GM21515 (cell line): ENCODE results near the gene OVOL2.

Experiments used
- ATAC-seq: cut with Tn5 transposase; IDR thresholded peaks from one replicate; pipeline ENCODE4 v1.9.1; 2021; ENCODE audit not compliant: unreplicated experiment

Gene OVOL2

GRCh38 chr20:18018100-18018499, 39.6 kb downstream of the OVOL2 start:
- ATAC-seq, result no peak

DNA sequence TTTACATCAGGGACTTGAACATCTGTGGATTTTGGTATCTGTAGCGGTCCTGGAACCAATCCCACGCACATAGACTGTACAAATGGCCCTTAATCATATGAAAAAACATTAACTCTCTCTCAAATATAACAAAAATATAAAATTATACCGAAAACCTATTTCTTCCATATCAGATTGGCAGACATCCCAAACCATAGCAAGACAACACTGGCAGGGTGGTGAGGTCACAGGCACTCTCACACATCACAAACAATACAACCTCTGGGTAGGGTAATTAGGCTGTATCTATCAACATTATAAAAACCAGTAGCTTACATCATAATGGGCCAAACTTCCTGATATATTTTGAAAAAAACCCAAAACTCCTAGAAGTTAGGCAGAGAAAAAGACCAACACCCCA, 40.9 kb downstream of the OVOL2 start:
- no peak for ATAC-seq

- ATAC-seq, result no peak
Measured at GRCh38 chr20:18014411-18014810, 43.3 kb downstream of the OVOL2 start.

GRCh38 chr20:18012901-18013300, 44.8 kb downstream of the OVOL2 start:
- ATAC-seq, result no peak

DNA sequence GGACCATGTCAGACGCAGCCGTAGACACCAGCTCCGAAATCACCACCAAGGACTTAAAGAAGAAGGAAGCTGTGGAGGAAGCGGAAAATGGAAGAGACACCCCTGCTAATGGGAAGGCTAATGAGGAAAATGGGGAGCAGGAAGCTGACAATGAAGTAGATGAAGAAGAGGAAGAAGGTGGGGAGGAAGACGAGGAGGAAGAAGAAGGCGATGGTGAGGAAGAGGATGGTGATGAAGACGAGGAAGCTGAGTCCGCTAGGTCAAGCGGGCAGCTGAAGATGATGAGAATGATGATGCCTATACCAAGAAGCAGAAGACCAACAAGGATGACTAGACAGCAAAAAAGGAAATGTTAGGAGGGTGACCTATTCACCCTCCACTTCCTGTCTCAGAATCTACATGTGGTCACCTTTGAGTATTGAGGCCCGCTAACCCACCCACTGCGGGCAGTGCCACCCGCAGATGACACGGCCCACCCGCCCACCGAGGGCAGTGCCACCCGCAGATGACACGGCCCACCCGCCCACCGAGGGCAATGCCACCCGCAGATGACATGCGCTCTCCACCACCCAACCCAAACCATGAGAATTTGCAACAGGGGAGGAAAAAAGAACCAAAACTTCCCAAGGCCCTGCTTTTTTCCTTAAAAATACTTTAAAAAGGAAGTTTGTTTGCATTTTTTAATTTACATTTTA, 45.6 kb downstream of the OVOL2 start:
- ATAC-seq, result no peak

GRCh38 chr20:18011482-18011881, 46.2 kb downstream of the OVOL2 start:
- ATAC-seq, result no peak

DNA sequence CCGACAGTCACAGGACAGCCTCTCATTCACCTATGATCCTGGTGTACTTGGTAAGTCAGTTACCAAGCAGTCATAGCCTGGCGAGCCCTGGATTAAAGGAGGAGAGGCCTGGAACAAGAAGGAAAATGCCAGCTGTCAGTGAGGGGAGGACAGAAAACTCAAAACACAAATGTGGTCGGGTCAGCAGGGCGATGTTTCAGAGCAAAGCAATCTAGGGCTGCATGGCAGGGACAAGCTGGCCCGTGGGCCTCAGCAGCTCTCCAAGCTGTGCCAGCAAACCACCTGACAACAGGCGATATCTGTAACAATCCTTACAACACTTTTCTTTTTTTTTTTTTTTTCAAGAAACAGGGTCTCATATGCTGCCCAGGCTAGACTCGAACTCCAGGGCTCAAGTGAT, 48.6 kb downstream of the OVOL2 start:
- ATAC-seq, result no peak

DNA sequence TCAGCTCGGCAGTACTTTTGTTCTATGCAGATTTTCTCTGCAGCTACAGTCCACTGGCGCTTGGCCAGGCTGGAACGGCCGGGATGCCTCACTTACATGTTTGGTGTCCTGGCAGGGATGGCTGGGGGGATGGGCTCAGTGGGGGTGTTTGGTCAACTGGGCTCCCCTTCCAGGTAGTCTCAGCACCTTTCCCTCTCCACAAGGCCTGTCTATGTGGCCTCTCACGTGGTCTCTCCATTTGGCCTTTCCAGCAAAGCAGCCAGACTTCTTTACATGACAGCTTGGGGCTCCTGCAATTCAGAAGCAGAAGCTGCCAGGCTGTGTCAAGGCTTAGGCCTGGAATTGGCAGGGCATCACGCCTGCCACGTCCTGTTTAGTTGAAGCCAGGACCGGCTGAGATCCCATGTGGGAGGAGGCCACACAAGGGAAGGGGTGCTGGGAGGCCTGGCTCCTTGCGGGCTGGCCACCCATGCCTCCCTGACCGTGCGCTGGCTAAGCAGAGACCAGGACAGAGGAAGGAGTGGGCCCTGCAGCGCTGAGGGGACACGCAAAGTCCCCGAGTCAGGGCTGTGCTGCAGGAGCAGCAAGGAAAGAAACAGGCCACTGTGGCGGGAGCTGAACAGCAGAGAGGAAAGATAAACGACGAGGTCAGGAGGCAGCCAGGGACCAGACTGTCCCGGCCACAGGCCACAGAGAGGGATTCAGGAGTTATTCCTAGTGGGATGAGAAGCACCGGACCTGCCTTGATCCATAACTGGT, 50.0 kb downstream of the OVOL2 start:
- ATAC-seq, result no peak

- no peak for ATAC-seq
Measured at GRCh38 chr20:18006684-18007083, 51.0 kb downstream of the OVOL2 start.

DNA sequence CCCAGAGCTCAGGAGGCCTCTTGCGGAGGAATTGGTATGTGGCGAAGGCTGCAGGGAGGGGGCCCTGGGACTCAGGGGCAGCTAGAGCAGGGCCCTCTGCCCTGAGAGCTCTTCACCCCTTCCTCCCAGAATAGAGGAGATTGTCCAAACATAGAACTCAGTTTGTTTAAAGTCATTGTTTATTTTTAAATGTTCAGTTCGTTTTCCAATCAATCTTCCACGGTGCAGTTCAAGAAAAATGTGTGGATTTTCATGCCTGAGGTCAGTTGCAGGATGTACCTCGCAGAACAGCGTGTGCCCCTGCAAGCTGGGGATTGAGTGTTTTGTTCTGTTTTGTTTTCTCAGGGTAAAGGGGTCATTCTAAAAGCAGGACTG, 51.7 kb downstream of the OVOL2 start:
- no peak for ATAC-seq

DNA sequence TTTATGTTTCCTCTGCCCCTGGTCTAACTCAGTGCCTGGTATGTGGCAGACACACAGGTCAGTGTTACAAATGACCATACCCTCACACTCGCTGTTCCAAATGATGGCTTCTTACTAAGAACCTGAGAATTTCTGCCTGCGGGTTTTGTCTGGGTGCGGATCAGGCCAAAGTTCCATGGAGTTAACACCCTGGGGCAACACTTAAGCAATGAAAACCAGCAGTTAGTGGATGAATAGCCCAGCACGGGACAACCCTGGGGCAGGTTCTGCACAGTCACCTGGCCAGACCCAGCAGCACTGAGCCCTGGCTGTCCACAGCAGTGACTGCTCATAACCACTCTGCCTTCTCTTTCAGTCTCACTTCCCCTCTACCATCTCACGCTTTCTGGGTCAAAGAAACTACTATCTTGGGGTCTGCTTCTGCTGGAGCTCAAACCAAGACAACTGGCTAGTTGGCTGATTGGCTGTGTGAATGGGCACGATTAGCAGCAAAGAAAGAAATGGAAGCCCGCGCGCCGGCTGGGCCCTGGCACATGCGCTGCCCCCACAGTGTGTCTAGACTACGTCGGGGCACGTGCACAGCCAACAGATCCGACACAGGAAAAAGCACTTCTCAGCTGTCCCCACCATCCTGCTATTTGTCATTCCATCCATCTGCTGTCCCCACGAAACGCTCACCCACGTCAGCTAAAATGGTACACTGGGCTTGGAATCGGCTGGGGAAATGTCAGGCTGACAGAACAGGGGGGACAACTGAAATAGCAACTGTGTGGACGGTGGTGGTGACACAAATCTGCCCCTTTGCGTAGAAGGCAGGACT, 52.3 kb downstream of the OVOL2 start:
- peak; percentile 89 for ATAC-seq

GRCh38 chr20:18004384-18005031, 53.2 kb downstream of the OVOL2 start:
- no peak for ATAC-seq

DNA sequence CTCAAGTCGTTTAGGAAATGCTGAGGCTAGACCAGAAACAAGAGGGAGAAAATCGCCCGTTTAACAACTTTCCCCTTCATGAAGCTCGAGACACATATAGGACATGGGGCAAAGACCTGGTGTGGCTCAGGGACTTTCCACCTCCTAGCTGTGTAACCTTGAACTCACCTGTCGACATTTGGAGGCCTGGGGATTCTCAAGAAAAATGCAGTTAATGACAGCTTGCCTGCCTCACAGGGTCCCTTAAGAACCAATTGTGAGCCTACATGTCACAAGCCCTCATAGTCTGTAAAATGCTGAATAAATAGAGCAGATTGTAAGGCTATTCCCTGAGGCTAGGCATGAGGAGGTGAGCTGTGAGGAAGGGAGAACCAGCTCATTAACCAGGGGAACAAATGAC, 53.8 kb downstream of the OVOL2 start:
- peak; percentile 41 for ATAC-seq

DNA sequence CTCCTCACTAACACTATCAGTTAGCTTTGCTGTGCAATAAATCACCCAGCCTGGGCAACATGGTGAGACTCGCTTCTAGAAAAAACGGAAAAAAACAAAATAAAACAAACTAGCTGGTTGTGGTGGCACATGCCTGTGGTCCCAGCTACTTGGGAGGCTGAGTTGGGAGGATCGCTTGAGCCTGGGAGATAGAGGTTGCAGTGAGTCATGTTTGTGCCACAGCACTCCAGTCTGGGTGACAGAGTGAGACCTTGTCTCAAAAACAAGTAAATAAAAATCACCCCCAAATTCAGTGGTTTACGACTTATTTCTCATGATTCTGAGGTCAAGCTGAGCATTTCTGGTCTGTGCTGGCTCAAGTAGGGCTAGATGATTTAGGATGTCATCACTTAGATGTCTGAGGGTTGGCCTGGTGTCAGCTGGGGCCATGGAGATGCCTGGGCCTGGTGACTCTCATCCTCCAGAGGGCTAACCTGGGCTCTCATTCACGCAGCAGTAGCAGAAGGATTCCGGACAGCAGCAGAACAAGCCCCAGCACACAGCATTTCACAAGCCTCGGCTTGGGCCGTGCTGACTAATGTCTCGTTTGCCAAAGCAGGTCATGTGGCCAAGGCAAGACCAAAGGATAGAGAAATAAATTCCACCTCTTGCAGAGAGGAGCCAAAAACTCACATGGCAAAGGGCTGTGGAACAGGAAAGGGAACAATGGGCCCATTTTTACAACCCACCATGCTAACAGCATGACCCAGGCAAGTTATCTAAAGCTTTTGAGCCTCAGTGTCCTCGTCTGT, 56.4 kb downstream of the OVOL2 start:
- ATAC-seq, result no peak

- ATAC-seq, result no peak
Measured at GRCh38 chr20:17999566-17999965, 58.1 kb downstream of the OVOL2 start.

DNA sequence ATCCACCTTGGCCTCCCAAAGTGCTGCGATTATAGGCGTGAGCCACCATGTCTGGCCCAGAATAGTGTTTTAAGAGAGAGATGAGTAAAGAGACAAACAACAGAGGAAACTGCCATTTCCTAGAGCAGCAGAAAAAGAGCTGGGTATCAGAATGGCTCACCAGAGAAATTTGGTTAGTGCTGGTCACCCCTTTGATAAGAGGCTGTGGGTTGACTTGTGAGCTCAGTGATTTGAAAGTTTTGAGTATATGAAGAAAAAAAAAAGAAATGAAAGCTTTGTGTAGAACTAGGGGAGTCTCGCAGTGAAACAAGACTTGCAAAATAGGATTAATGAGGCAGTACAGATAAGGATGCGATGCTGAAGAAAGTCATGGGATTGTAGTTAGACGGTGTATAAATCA, 59.3 kb downstream of the OVOL2 start:
- ATAC-seq, result no peak

GRCh38 chr20:17995967-17996819, 61.5 kb downstream of the OVOL2 start:
- ATAC-seq, result no peak

DNA sequence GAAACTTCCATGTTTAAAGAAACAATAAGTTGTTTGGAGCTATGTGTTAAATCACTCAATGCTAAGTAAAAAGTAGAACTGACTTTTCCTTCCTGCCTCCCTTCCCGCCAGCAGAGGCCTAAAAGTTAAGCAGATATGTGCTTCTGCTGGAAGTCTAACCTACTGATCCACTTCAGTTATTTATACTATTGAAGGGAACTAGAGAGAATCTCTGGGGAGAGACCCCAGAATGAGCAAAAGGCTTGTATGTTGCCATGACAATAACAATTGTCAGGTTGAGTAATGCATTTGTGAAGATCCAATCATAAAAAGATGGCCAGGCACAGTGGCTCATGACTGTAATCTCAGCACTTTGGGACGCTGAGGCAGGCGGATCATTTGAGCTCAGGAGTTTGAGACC, 64.2 kb downstream of the OVOL2 start:
- ATAC-seq, result no peak

DNA sequence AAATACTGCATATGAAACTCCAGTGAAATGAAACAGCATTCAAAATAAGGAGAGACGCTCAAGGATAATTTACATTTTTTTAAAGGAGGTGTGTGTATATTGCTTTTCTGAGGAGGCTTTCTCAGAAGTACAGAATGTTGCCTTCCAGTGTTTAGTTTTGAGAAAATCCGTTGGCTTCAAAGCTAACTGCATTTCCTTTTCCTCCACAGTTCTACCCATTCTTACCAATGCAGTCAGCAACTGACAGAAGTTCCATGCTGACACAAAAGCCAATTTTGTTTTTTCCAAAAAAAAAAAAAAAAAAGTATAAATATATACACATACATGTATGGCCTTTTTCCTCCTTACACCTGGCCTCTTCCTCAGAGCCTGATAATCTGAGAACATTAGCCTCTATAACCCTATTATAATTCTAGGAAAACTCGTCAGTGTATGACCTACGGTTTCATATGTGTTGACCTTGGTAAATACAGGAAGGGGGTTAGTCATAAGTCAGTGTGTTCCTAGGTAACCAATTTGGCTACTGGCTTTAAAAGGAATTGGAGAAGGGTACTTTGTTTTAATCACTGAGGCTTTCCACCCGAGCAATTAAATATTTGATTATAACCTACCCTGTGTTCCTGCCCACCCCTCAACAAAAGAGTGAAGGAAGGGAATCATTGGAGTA, 64.7 kb downstream of the OVOL2 start:
- ATAC-seq, result no peak
